Tibial artery (tissue), 4 donors: ENCODE data around the gene KRT7.

Source experiments
- DNase-seq, 2 donors: peaks; one replicate each; pipeline ENCODE4 v3.0.0-alpha.2; 2019
- H3K27ac ChIP-seq, 2 donors: fragments of 200-600 bp; sonication (generic) in 1 of 2; 1 replicate in 1 of 2; 2 replicates in 1 of 2; pipeline ENCODE4 v1.5.1; 2018 to 2019; ENCODE audit warnings: mild to moderate bottlenecking in 1 of 2
- H3K27me3 ChIP-seq, 2 donors: fragments of 200-600 bp; sonication (generic) in 1 of 2; one replicate each; pipeline versions ENCODE4 v1.5.1 to v1.6.0; 2016 to 2019
- H3K36me3 ChIP-seq, 3 donors: fragments of 200-600 bp; sonication (generic) in 2 of 3; one replicate each; pipeline ENCODE4 v1.5.1; 2016 to 2019; ENCODE audit warnings: mild to moderate bottlenecking in 2 of 3
- H3K4me1 ChIP-seq, 4 donors: fragments of 200-600 bp; sonication (generic) in 2 of 4; 1 replicate in 3 of 4; 2 replicates in 1 of 4; pipeline ENCODE4 v1.5.1; 2016 to 2019
- H3K4me3 ChIP-seq, 2 donors: fragments of 200-600 bp; sonication (generic) in 1 of 2; 1 replicate in 1 of 2; 2 replicates in 1 of 2; pipeline ENCODE4 v1.5.1; 2018 to 2019; ENCODE audit warnings: mild to moderate bottlenecking in 2 of 2
- H3K9me3 ChIP-seq, 3 donors: fragments of 200-600 bp; sonication (generic) in 1 of 3; one replicate each; pipeline ENCODE4 v1.5.1; 2016 to 2019
- intact Hi-C: fragments of 100-400 bp; cut with DNase I; formaldehyde crosslinking; loops from one replicate; pipeline ENCODE4 v1.15.0; 2023; ENCODE audit warnings: low total_unique reads
- TF ChIP-seq, protein P1 (sequence below), 2 experiments: fragments of 200-600 bp in 1 of 2; fragments of 450-650 bp in 1 of 2; IDR thresholded peaks; one replicate each; pipeline ENCODE4 v1.5.1; 2017 to 2019; ENCODE audit warnings: antibody characterized with exemption in 2 of 2, mild to moderate bottlenecking in 1 of 2, moderate library complexity in 1 of 2

KRT7 gene

DNA sequence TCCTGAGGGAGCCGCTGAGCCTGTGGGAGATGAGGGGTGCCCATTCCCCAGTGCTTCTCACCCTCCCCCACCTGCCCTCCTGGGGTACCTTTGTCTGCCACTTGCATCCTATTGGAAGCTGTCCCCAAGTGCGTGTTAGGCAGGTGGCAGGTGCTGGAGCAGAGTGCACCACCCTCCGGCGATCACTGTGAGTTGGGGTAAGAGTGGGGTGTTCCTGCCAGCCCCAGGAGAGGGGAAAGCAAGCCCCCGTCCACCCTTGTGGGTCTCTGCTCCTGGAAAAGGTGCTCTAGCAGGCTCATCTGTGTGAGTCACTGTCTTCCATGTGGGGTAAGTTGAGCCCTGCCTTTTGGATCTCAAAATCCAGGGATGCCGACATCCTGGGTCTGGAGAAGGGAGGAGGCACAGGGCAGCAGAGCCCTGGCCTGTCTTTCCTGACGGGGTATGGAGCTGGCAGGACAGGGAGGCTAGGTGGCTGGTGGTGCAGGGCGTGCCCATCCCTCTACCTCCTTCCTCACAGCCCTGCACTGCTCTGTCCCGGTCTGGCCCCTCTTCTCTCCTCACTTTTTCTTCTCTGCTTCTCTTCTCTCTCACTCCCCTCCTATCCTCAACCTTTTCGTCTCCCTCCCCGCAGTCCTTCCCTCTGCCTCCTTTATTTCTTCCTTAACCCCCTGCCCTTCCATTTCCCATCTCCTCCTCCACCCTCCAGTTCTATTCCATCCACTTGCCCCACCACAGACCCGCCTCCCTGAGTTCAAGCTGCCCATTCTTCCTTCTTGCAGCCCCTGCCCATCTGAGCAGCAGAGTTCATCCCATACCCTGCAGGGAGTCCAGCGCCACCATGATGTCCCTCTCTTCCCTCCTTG is 20.1 kb upstream of the KRT7 start:
- intact Hi-C loops = no loop called here
- H3K9me3 ChIP-seq = no peaks in the 10 kb centered on the region
- H3K27me3 ChIP-seq = no peaks in the 10 kb centered on the region
- H3K27ac ChIP-seq = no peak overlapping the region
- H3K4me1 ChIP-seq = peaks cover 0 to 37% (median 12%) of the 10 kb centered on the region in 4 donors
- H3K36me3 ChIP-seq = no peaks in the 10 kb centered on the region
- H3K4me3 ChIP-seq = no peak overlapping the region
- TF ChIP-seq, protein P1, sequence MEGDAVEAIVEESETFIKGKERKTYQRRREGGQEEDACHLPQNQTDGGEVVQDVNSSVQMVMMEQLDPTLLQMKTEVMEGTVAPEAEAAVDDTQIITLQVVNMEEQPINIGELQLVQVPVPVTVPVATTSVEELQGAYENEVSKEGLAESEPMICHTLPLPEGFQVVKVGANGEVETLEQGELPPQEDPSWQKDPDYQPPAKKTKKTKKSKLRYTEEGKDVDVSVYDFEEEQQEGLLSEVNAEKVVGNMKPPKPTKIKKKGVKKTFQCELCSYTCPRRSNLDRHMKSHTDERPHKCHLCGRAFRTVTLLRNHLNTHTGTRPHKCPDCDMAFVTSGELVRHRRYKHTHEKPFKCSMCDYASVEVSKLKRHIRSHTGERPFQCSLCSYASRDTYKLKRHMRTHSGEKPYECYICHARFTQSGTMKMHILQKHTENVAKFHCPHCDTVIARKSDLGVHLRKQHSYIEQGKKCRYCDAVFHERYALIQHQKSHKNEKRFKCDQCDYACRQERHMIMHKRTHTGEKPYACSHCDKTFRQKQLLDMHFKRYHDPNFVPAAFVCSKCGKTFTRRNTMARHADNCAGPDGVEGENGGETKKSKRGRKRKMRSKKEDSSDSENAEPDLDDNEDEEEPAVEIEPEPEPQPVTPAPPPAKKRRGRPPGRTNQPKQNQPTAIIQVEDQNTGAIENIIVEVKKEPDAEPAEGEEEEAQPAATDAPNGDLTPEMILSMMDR (IDR thresholded peaks at IDR 0.05) = no peak
- DNase-seq = peak; percentile 13 to 52

DNA sequence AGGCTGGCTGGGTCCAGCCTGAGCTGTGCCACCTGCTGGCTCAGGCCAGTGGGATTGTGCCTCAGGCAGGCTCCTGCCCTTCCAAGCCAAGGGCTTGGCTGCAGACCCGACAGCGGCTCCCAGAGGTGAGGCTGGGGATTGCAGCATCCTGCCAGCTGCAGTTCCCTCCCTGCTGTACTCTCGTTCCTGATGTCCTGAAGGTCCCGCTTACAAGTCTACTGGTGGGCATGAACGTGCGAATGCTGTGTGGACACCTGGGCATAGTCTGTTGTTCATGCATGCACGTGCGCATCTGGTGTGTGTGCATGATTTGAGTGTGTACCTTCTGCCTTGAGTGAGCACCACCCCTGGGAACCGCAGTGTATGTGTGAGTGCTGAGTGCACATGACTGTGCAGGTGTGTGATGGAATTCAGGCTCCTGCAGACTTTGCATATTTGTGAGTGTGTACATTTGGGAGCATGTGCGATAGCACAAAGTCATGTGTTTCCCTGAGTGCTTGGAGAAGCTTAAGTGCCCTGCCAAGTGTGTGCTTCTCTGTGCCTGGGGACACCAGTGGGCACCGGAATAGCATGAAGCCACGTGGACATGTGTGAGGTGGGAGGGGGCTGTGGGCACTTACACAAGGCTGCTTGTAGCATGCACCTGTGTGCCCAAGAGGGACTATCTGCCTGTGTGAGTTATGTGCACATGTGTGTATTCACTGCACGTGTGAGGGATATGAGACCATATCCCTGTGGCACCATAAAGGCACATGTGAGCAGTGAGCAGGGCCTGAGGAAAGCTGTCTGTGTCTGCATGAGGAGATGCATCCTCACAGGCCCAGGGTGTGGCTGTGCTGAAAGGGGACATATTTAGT is 19.3 kb upstream of the KRT7 start:
- intact Hi-C loops = no loop called here
- peak; percentile 65 to 84 for DNase-seq
- Histone ChIP-seq H3K9me3 (no peaks in the 10 kb centered on the region), H3K27me3 (no peaks in the 10 kb centered on the region), H3K4me3 (no peak overlapping the region), H3K27ac (no peak overlapping the region), H3K36me3 (no peaks in the 10 kb centered on the region), H3K4me1 (peaks cover 0 to 36% (median 12%) of the 10 kb centered on the region in 4 donors)
- TF ChIP-seq, protein P1 (IDR thresholded peaks at IDR 0.05) = peak; percentile 97 to 98

DNA sequence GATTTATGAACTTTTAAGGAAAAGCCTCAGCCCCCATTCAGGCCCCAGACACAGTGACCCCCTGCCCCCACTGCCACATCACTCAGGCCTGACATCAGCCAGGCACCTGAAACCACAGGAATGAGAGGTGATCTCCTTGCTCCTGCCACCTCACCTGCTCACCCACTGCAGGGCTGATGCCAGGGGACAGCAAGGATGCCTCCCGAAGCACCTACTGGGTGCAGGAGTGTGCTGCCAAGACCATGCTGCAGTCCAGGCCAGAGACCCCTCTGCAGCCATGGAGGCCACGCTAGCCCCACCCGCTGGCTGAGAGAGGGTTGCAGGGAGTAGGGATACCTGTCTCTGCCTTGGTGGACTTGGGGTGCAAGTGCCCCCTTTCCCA is 18.6 kb upstream of the KRT7 start:
- intact Hi-C loops = no loop called here
- Histone ChIP-seq H3K4me1 (peaks cover 0 to 36% (median 12%) of the 10 kb centered on the region in 4 donors), H3K27ac (no peak overlapping the region)

DNA sequence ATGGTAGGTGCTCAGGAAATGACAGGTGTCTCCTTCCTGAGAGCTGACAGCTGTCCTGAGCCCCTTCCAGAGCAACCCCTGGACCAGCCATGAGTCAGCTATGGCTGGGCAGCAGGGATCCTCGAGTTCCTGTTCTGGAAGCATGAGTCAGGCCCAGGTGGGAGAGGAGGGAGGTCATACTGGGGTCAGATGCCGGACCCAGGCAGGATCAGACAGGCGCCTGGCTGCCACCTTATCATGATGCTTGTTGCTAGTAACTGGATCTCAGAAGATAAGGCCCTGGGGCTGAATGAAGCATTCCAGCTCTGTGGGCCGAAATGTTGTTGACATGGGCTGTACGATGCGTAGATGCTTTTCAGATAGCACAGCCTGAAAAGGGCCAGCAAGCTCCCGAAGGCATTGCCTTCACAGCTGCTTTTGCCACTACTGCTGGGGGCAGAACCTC is 17.4 kb upstream of the KRT7 start:
- TF ChIP-seq, protein P1 (IDR thresholded peaks at IDR 0.05) = no peak
- Histone ChIP-seq H3K27me3 (no peaks in the 10 kb centered on the region), H3K4me3 (no peak overlapping the region), H3K4me1 (peaks cover 0 to 36% (median 12%) of the 10 kb centered on the region in 4 donors), H3K9me3 (no peaks in the 10 kb centered on the region), H3K36me3 (no peaks in the 10 kb centered on the region), H3K27ac (no peak overlapping the region)
- intact Hi-C loops = no loop called here
- peak; percentile 15 to 64 for DNase-seq

More for the DNA sequence above, 18.6 kb upstream of the KRT7 start:
- no peaks in the 10 kb centered on the region for H3K27me3 ChIP-seq
- H3K36me3 ChIP-seq = no peaks in the 10 kb centered on the region
- H3K4me3 ChIP-seq = no peak overlapping the region
- no peaks in the 10 kb centered on the region for H3K9me3 ChIP-seq
- TF ChIP-seq, protein P1 (IDR thresholded peaks at IDR 0.05) = no peak
- DNase-seq = peak in 1 of 2 donors; percentile 27

DNA sequence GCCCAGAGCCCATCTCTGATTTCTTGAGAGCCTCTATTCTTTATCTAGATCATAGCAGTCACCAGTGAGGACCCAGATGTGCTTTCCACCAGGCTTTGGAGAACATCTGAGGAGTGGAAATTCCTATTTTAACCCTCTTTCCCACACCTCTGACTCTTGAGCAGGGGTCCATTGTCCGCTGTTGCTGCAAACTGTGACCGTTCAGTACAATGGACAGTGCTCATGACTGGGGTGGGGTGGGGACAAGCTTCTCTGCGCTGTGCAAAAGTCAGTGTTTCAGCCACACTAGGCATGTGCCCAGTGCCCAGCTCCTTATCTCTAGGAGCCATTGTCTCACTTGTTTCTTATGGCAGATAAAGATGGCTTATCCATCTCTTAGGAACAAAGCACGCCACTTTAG is 16.9 kb upstream of the KRT7 start:
- intact Hi-C loops = no loop called here
- H3K4me1 ChIP-seq = peaks cover 0 to 36% (median 14%) of the 10 kb centered on the region in 4 donors
- H3K4me3 ChIP-seq = no peak overlapping the region
- no peaks in the 10 kb centered on the region for H3K36me3 ChIP-seq
- H3K27me3 ChIP-seq = no peaks in the 10 kb centered on the region
- peak in 1 of 2 donors; percentile 19 for DNase-seq
- H3K9me3 ChIP-seq = no peaks in the 10 kb centered on the region
- H3K27ac ChIP-seq = no peak overlapping the region
- TF ChIP-seq, protein P1 (IDR thresholded peaks at IDR 0.05) = no peak
